Measurements from ENCODE around the gene TBRG4.

Gene TBRG4

DNA sequence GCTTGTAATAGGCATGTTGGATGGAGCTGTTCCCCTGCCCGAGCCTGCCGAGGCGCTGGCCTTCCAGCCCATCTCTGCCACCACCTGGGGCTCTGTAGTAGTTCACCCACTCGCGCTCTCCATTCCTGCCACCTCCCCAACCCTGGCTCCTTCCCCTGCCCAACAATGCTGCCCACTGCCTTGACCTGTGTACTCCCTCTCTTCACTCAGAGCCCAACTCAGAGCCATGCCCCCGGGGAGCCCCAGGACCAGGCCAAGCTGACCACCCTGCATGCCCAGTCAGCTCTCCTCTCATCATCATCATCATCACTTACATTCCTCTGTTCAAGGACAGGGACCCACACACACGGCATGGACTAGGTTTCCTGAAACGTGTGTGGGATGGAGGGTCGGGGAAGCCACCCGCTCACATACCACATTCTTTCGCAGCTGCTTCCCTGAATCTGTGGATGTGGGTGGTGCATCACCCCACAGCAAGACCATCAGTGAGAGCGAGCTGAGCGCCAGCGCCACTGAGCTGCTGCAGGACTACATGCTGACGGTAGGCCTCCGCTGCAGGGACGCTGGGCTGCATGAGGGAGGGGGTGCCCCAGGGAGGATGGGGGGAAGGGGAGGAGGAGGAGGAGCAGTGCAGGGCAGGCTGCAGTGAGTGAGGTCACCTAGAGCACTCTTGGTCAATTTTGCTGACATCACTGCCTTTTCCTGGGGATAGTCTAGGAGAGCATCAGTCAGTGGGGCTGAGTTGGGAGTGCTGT lies 38.3 kb downstream of the TBRG4 start:
- DNase-seq = no peak

DNA sequence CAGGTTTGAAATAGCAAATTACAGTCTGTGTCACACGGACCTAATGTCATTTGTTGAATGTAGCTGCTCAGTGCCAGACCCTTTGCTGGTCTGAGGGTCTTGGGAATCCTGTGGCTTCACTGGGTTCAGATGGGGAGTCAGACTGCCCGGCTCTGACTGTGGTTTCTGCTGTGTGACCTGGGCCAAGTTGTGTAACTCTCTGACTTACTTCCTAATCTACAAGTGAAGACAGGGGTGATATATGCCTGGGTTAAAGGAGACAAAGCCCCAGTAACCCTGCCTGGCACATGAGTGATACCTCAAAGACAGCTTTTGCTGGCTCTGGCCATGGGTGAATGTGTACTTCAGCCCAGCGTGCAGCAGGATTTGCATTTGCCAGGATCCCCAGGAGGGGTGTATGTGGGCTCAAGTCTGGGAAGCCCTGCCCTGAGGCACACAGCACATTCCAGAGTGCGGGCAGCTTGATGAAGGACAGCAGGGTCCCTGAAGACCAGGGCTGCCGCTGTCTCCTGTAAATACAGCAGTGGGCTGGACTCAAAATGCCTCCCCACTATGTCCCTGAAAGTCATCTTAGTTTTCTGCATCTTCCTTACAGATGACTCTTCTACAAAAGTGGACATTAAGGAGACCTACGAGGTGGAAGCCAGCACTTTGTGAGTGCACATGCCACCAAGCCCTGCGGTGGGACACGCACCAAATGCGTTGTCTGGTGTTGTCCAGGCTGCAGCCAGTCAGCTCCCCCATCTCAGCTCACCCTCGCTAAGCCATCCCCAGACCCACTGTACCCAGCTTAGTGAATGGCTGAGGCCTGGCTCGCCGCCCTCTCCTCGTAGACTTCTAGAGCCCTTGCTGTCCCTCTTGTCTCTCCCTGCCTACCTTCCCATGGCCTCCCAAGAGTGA lies 39.1 kb downstream of the TBRG4 start:
- DNase-seq = no peak

DNA sequence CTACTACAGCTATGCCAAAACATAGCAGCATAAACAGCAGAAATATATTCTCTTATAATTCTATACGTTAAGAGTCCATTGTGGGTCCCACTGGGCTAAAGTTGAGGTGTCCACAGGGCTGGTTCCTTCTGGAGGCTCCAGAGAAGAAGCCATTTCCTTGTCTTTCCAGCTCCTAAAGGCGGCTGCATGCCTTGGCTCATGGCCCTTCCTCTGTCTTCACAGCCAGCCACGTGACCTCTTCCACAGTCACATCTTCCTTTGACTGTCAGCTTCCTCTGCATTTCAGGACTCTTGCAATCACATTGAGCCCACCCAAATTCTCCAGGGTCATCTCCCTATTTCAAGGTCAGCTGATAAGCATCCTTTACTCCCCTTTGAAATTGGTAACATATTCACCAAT lies 40.0 kb downstream of the TBRG4 start:
- no peak for DNase-seq

DNA sequence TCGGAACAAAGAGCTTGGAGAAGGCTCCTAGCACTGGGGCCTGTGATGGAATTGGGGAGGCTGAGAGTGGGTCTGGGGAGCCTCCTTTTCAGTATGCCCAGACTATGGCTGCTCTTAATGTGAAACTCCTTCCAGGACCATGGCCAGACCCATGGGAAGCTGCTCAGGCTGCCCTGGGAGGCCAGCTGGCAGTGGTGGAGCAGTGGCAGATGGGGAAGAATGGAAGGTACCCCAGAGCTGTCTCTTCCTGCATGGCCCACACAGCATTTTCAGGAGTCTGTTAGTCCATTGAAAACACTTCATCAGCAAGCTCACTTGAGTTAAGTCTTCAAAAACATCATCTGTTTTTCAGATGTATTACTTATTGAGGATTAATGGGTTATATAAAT lies 41.2 kb downstream of the TBRG4 start:
- DNase-seq = no peak

DNA sequence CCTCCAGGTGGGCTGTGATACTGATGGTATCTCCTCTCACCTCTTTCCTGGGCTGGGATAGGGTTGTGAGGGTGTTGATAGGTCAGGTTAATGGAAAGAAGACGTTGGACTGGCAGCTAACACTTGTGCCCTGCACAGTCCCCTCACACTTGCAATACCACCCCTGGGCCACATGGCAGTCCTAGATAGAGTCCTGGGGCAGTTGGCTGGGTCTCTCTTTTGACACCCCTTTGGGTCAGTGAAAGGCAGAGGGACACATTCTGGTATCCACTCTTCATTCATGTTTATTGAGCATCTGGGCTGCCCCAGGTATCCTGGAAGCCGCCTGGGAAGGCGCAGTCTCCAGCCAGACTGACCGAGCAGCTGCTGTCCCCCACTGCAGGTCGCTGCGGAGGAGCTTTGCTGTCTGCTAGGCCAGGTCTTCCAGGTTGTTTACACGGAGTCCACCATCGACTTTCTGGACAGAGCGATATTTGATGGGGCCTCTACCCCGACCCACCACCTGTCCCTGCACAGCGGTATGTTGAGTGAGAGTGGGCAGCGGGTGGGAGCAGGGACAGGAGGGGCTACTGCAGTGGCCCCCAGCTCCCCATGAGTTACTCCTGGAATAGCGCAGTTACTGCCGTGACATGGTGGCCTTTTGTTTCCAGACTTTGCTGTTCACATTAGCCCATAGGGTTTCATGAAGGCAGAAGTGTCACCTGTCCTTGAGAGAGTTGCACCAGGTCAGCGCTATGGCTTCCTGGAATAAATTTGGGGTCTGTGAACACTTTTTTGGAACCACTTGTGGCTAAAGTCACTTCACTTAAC lies 41.8 kb downstream of the TBRG4 start:
- DNase-seq = no peak

DNA sequence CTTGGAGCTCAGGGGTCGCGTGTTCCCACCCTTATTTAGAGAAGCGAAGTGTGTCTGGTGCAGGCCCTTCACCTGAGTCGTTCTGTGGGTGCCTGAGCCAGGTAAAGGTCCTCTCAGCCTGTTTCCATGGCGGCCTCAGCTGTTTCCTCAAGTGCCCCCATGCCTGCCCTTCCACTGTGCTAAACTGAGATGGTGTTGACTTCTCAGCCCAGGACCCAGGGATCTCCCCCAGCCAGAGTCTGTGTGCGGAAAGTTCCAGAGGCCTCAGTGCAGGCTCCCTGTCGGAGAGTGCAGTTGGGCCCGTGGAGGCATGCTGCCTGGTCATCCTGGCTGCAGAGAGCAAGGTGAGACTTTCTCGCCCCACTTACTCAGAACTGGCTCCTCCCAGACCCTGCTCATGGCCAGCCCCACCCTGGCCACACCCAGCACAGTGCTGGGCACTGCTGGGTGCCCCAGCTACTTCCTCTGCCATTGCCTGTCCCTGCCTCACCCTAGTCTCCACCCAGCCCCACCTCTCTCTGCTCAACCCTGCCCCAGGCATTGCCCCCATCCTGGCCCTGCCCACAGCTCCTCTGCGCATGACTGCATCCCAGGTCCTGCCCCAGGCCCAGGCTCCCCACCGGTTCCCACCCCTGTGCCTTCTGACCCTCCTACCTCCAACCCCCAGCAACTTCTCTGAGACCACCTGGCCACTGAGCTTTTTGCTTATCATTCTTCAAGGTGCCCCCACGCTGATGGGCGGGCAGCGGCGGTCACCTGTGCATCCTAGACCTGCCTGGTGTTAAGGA lies 43.1 kb downstream of the TBRG4 start:
- DNase-seq = no peak

DNA sequence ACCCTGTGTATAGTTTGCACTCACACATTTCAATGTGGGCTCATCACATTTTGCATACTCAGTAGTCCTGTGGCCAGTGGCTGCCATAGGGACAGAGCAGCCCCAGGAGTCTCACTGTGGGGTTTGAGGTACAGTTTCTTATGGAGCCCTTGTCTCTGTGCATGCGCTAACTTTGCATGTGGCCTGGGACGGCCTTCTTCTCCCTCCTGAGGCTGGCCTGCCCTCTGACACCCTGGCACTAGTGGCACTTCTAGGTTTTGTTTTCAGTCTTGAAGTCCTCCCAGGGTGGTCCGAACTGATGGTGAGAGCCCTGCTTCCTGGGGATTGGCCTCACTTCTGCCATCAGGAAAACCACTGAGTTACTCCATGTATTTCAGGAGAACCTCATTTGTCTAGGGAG lies 43.9 kb downstream of the TBRG4 start:
- DNase-seq = no peak

DNA sequence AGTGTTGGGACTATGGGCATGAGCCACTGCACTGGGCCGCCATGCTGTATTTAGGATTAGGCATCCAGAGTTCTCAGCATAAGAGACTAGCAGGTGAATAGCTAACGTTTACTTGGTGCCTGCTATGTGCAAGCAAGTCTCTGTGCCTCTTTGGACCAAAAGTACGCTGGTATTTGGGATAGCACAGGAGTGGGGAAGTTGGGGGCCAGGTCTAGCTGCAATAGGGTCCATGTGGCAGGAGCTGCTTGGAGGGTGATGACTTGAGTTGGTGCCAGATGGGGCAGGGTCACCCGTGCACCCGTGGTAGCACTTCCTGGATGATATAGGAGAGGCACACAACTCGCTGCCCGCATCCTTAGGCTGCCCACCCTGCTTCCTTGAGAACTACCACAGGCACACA lies 45.1 kb downstream of the TBRG4 start:
- DNase-seq = no peak

DNA sequence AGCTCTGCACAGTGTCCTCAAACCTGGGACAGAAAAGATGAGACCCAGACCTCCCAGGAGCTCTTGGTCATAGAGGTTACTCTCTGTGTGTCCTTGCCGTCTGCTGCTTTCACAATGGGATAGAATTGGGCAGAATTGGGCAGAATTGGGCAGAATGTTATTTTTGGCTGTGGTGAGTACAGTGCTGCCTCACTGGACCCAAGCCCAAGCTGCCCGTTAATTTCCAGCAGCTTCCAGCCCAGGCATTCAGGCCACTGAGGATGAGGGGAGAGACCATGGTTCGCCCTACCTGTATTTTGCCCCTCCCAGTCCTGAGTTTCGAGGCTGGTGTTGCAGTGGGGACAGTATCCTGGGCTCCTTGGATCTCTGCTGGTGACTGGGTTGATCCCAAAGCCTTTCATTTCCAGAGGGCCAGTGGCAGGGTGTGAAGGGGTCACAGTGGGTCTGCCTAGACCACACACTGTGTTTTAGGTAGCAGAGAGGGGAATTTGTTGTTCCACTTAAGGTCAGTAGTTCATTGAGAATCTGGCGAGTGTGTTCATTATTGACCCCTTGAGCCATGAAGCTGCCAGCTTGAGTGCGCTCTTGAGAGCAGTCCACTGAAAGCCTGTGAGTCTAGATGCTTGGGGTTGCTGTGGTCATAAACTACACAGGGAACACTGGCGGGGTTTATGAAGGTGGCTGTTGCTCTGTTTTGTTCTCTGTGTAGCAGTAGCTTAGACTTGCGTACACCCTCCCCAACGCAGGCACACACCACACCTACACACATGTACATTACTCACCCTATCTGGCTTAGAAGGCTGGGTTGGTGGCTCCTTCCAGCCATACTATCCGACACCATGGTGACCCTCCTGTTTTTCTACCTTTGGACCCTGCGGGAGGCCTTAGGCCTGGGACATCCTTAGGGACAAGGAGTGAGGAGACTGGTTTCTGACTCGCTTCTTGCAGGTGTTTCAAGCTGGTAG lies 46.2 kb downstream of the TBRG4 start:
- no peak for DNase-seq

DNA sequence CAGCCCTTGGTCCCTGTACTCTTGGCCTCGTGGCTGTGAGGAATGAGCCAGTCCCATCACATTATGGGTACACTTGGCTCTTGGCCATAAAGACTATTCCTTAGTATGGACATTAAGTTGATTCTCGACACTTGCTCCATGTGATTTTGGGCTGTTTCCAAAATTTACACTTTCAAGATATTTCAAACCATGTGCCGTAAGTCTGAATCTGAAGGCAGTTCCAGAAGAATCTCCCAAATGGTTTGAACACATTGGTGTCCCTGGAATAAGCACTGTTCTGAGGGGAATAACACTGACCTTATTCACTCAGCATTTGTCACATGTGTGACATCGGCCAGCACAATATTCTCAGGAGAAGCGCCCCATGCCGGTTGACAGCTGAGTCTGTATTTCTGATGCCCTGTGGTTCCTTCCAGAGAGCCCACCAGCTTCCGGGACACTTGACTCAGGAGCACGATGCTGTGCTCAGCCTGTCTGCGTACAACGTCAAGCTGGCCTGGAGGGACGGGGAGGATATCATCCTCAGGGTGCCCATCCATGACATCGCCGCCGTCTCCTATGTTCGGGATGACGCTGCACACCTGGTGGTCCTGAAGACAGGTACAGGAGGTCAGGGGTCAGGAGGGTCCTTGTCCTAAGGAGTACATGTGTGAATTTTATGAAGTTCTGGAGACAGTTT lies 47.3 kb downstream of the TBRG4 start:
- DNase-seq = no peak

DNA sequence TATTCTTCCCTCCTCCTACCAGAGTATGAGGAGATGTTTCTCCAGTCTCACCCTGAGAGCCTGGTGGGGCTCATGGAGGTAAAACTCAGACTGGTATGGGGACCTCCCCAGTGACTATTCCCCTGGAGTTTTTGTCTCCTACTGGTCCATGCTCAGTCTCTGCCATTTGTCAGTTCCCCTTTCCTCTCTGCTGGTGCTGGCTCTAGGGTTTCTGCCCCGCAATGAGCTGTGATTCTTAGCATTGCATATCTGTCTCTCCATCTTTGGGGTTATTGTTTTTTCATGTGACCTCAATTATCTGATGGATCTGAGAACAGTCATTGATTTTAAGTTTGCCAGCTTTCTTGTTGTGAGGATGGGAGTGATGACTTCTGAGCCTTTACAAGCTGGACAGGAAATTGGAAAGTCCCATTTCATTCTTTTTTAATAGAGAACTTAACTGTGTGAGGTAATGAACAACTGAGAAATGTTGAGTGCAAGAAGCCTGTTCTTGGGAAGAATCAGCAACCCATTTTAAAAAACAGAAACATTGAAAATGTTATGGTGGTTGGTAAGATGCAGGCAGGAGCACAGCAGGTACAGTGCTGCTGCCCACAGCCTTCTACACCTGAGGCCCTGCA lies 49.6 kb downstream of the TBRG4 start:
- DNase-seq = no peak

DNA sequence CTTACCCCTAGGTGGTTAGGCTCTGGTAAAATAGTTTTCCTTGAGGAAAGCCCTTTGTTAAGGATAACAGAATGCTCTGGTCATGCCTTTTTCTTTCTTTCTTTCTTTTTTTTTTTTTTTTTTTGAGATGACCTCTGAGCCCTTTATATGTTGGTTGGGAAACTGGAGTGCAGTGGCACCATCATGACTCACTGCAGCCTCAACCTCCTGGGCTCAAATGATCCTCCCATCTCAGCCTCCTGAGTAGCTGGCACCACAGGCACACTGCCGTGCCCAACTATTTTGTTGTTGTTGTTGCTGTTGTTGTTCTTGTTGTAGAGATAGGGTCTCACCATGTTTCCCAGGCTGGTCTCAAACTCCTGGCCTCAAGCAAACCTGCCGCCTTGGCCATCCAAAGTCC lies 50.1 kb downstream of the TBRG4 start:
- no peak for DNase-seq

DNA sequence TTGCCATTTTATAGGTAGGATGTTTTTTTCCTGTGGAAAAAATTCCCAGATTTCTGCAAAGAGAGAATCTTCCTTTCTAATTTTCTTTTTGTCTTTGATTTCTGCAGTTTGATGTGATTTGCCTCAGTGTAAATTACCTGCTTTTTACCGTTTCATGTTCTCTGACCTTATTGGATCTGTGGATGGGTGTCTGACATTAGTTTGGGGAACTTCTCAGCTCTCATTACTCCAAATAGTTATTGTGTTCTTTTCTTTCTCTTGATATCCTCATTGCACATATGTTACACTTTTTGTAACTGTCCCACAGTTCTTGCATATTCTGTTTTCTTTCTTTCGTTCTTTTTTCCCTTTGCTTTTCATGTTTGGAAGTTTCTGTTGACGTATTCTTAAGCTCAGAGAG lies 51.2 kb downstream of the TBRG4 start:
- no peak for DNase-seq

DNA sequence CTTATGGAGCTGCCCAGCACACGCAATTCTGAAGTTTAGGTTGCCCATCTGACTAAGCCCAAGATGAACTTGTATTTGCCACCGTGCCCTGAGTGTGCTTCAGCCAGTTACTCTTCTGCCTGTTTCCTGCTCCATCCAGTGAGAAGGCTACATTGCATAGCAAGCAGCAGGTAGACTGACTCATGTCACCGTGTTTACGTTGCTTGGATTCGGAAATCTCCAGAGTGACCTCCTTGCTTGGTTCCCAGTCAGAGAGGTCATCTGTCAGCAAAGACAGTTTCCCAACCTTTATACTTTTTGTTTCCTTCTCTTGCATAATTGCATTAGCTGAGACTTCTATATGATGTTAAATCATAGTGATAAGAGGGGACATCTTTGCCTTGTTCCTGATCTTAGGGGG lies 53.6 kb downstream of the TBRG4 start:
- no peak for DNase-seq

DNA sequence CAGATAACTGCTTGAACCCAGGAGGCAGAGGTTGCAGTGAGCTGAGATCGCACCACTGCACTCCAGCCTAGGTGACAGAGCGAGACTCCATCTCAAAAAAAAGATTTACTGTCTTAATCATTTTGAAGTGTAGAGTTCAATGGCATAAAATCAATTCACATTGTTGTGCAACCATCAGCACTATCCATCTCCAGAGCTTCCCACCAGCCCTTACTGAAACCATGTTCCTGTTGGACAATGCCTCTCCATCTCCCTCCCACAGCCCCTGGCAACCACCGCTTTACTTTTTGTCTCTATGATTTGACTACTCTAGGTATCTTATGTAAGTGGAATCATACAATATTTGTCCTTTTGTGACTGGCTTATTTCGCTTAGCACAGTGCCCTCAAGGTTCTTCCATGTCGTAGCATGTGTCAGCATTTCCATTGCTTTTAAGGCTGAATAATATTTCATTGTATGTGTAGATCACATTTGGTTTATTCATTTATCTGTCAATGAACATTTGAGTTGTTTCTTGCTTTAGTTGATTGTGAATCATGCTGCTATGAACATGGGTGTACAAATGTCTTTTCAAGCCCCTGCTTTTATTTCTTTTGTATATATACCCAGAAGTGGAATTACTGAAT lies 55.8 kb downstream of the TBRG4 start:
- no peak for DNase-seq

DNA sequence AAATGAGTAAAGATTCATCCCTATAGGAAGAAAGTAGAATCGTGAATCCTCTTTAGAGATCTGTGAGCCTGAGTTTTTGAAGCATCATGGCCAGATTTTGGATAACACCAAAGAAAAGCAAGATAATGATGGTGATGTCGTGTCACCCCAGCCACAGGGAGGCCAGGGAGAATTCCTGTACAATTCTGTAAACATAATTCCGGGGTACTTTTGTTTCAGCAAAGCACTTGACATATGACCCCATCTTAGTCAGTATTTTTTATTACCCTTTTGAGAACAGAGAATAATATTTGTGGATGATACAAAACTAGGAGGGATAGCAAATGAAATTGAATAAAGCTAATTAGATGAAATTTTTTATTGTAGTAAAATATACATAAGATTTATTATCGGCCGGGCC lies 56.5 kb downstream of the TBRG4 start:
- DNase-seq = no peak

DNA sequence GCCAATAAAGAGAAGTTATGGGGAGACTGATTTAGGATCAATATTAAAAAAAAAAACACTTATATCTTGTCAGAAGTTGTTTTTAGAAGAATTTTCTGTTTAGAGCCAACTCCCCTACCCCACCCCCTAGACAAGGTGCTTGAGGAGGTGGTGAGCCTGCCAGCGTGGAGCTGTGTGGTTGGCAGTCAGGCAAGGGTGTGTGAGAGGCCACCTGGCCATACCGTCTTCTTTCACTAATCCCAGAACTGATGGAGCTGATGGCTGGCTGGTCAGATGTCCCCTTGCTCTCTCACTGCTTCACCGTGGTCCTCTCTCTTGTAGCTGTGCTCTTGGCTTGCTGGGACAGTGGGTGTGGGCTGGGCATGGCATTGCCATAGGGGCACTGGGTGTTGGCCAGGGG lies 57.1 kb downstream of the TBRG4 start:
- no peak for DNase-seq

DNA sequence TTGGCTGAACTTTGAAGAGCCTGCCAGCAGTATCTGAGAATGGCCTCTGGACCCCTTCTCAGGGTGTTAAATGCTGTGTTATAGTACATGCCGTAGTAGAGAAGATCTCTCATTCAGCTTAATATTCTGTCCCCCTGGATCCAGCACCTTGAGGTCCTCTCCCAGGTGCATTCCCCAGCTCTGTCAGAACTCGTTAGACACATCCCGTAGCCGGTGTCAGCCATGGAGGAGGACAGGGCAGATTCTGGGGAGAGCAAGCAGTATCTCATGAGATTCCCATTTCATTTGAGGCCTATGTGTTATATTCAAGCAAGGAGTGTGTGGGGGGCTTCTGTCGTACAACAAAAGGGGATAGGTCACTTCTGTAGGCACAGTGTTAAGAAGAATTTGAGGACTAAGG lies 57.6 kb downstream of the TBRG4 start:
- DNase-seq = no peak

DNA sequence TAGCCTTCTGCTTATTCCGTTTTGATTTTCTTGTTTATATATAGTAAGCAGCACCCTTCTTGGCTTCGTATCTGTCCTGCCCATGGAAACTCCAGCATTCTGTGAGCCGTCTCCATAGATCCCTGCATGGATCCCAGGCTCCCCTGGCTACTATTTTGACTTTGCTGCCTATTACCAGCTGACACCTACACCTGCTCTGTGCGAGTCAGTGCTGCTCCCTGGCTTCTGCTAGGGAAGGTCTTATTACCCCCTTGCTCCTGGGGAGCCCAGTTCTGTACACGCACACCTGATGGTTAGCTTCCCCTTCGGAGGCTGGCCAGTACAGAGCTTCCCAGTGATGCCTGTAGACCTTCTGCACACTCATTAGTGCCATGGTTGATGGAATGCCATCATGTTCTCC lies 58.1 kb downstream of the TBRG4 start:
- no peak for DNase-seq

DNA sequence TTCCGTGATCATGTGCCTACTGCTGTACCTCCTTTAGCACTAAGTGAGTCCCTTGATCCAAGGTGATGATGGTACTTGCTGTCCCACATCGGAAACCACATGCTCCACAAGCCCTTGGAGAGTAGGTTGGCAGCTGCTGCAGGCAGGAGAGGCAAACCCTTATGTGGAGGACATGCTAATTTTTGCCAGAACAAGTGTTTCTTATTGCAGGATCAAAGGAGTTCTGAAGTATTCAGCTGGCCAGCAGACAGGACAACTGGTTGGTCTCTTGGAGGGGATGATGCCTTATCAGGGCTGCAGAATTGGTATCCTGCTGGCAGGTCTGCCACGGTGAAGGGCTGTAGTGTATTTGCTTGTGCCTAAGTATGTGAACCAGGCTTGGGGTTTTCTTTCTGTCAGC lies 59.5 kb downstream of the TBRG4 start:
- DNase-seq = no peak
